ENCODE measurements around the gene GHRH.

Gene GHRH

DNA sequence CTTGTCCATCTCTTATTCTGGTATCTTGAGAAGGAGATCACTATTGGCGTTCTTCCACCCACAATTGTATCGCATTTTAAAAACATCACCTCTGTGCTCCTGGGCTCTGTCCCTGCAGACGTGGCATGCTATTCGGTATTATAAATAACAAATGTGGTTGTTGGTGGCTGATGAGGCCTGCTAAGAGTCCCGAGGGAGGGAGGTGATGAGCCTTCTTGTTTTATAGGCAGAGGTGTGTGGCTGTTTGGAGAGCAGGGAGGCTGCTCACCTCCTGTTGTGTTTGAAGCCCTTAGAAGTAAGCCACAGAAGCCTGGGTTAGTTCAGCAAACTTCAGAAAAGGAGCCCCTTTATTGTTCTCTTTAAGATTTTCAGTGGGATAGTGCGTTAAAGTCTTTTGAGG lies 43.5 kb upstream of the GHRH start:
- in situ Hi-C loops (cut with MboI; ENCODE audit: low pct_unique_long_range_greater_than_20kb, low sequenced_read_pairs, unreplicated experiment) = no loop called here

GRCh38 chr20:37303637-37304036 lies 42.0 kb upstream of the GHRH start:
- in situ Hi-C loops (cut with MboI; ENCODE audit: low pct_unique_long_range_greater_than_20kb, low sequenced_read_pairs, unreplicated experiment) = no loop called here
- no peak for DNase-seq (ENCODE audit: low spot score)

More for the DNA sequence above, 43.5 kb upstream of the GHRH start:
- TF ChIP-seq, protein P1, sequence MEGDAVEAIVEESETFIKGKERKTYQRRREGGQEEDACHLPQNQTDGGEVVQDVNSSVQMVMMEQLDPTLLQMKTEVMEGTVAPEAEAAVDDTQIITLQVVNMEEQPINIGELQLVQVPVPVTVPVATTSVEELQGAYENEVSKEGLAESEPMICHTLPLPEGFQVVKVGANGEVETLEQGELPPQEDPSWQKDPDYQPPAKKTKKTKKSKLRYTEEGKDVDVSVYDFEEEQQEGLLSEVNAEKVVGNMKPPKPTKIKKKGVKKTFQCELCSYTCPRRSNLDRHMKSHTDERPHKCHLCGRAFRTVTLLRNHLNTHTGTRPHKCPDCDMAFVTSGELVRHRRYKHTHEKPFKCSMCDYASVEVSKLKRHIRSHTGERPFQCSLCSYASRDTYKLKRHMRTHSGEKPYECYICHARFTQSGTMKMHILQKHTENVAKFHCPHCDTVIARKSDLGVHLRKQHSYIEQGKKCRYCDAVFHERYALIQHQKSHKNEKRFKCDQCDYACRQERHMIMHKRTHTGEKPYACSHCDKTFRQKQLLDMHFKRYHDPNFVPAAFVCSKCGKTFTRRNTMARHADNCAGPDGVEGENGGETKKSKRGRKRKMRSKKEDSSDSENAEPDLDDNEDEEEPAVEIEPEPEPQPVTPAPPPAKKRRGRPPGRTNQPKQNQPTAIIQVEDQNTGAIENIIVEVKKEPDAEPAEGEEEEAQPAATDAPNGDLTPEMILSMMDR (IDR thresholded peaks at IDR 0.05; ENCODE audit: extremely low read depth, insufficient read depth, missing control alignments) = no peak
- no peak for DNase-seq (ENCODE audit: low spot score)

DNA sequence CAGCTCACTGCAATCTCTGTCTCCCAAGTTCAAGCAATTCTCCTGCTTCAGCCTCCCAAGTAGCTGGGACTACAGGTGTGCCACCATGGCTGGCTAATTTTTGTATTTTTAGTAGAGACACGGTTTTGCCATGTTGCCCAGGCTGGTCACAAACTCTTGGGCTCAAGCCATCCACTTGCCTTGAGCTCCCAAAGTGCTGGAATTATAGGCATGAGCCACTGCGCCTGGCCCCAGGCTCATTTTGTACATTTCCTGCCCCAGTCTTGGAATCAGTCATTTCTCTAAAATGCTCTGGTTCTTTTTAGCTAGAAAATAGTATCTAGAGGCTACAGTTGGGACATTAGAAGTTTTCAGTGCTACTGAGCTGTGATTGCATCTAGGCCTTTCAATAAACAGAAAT lies 41.4 kb upstream of the GHRH start:
- TF ChIP-seq, protein P1 (IDR thresholded peaks at IDR 0.05; ENCODE audit: extremely low read depth, insufficient read depth, missing control alignments) = no peak
- no peak for DNase-seq (ENCODE audit: low spot score)
- in situ Hi-C loops (cut with MboI; ENCODE audit: low pct_unique_long_range_greater_than_20kb, low sequenced_read_pairs, unreplicated experiment) = no loop called here

More at GRCh38 chr20:37303637-37304036, 42.0 kb upstream of the GHRH start:
- TF ChIP-seq, protein P1 (IDR thresholded peaks at IDR 0.05; ENCODE audit: extremely low read depth, insufficient read depth, missing control alignments) = no peak

GRCh38 chr20:37301558-37301957 lies 39.9 kb upstream of the GHRH start:
- in situ Hi-C loops (cut with MboI; ENCODE audit: low pct_unique_long_range_greater_than_20kb, low sequenced_read_pairs, unreplicated experiment) = no loop called here
- no peak for DNase-seq (ENCODE audit: low spot score)
- TF ChIP-seq, protein P1 (IDR thresholded peaks at IDR 0.05; ENCODE audit: extremely low read depth, insufficient read depth, missing control alignments) = no peak

DNA sequence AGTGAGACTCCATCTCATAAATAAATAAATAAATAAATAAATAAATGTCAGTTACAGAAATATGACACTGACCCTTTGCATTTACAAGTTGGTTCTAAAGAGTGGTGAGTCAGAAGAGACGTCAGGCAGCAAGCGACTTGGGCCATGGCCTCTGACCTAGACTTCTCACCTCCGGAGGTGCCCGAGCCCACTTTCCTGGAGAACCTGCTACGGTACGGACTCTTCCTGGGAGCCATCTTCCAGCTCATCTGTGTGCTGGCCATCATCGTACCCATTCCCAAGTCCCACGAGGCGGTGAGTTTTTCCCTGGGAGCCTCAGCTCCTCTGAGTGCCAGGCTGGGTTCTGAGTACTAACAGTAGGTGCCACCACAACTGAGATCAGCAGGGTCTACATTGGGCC lies 39.5 kb upstream of the GHRH start:
- in situ Hi-C loops (cut with MboI; ENCODE audit: low pct_unique_long_range_greater_than_20kb, low sequenced_read_pairs, unreplicated experiment) = no loop called here

GRCh38 chr20:37299718-37300528 lies 38.3 kb upstream of the GHRH start:
- no peak for DNase-seq (ENCODE audit: low spot score)
- TF ChIP-seq, protein P1 (IDR thresholded peaks at IDR 0.05; ENCODE audit: extremely low read depth, insufficient read depth, missing control alignments) = no peak
- in situ Hi-C loops (cut with MboI; ENCODE audit: low pct_unique_long_range_greater_than_20kb, low sequenced_read_pairs, unreplicated experiment) = no loop called here

More for the DNA sequence above, 39.5 kb upstream of the GHRH start:
- TF ChIP-seq, protein P1 (IDR thresholded peaks at IDR 0.05; ENCODE audit: extremely low read depth, insufficient read depth, missing control alignments) = no peak
- DNase-seq (ENCODE audit: low spot score) = no peak
